ENCODE data around the gene DAD1. TPM values are rescaled to one million over a fixed set of nuclear protein-coding genes. Genes with fewer than 3 reads are reported as not detected.

DAD1 gene
- total RNA-seq, 2 experiments from 2014 or later, result 197 to 208 TPM

GRCh38 chr14:22534547-22534946 is 54.5 kb downstream of the DAD1 start:
- Mint-ChIP-seq H3K27ac (peak overlapping the region; percentile 95), H3K4me1 (peaks cover 86% of the 10 kb centered on the region), H3K4me3 (peak overlapping the region; percentile 82), H3K9me3 (no peaks in the 10 kb centered on the region), H3K27me3 (no peaks in the 10 kb centered on the region), H3K36me3 (peaks cover 92% of the 10 kb centered on the region)
- no peak for DNase-seq

- H3K27ac Mint-ChIP-seq, result peak overlapping the region; percentile 95
- peaks cover 84% of the 10 kb centered on the region for H3K4me1 Mint-ChIP-seq
- no peaks in the 10 kb centered on the region for H3K27me3 Mint-ChIP-seq
- no peak for DNase-seq
- H3K4me3 Mint-ChIP-seq, result peak overlapping the region; percentile 82
- H3K36me3 Mint-ChIP-seq, result peaks cover 92% of the 10 kb centered on the region
- no peaks in the 10 kb centered on the region for H3K9me3 Mint-ChIP-seq
These were observed 55.2 kb downstream of the DAD1 start for GRCh38 chr14:22533739-22534359.

- Mint-ChIP-seq H3K27me3 (no peaks in the 10 kb centered on the region), H3K36me3 (peaks cover 92% of the 10 kb centered on the region), H3K9me3 (no peaks in the 10 kb centered on the region), H3K4me1 (peaks cover 86% of the 10 kb centered on the region), H3K4me3 (peak overlapping the region; percentile 82), H3K27ac (peak overlapping the region; percentile 95)
- no peak for DNase-seq
These were observed 55.8 kb downstream of the DAD1 start for GRCh38 chr14:22533057-22533704.

GRCh38 chr14:22532345-22533056 is 56.5 kb downstream of the DAD1 start:
- no peak for DNase-seq
- no peaks in the 10 kb centered on the region for H3K9me3 Mint-ChIP-seq
- H3K27me3 Mint-ChIP-seq, result no peaks in the 10 kb centered on the region
- peak overlapping the region; percentile 95 for H3K27ac Mint-ChIP-seq
- H3K4me3 Mint-ChIP-seq, result peak overlapping the region; percentile 82
- peaks cover 82% of the 10 kb centered on the region for H3K4me1 Mint-ChIP-seq
- H3K36me3 Mint-ChIP-seq, result peaks cover 91% of the 10 kb centered on the region

- Mint-ChIP-seq H3K27me3 (no peaks in the 10 kb centered on the region), H3K9me3 (no peaks in the 10 kb centered on the region), H3K36me3 (peaks cover 91% of the 10 kb centered on the region), H3K4me1 (peaks cover 82% of the 10 kb centered on the region), H3K27ac (peak overlapping the region; percentile 95), H3K4me3 (peak overlapping the region; percentile 82)
- peak; percentile 45 for DNase-seq
These were observed 57.3 kb downstream of the DAD1 start for GRCh38 chr14:22531451-22532344.

- H3K4me3 Mint-ChIP-seq, result peak overlapping the region; percentile 91
- H3K36me3 Mint-ChIP-seq, result peaks cover 93% of the 10 kb centered on the region
- no peaks in the 10 kb centered on the region for H3K27me3 Mint-ChIP-seq
- no peak for DNase-seq
- H3K4me1 Mint-ChIP-seq, result peaks cover 80% of the 10 kb centered on the region
- no peaks in the 10 kb centered on the region for H3K9me3 Mint-ChIP-seq
- H3K27ac Mint-ChIP-seq, result peak overlapping the region; percentile 97
These were observed 58.9 kb downstream of the DAD1 start for GRCh38 chr14:22530127-22530526.

GRCh38 chr14:22526744-22527143 is 62.3 kb downstream of the DAD1 start:
- Mint-ChIP-seq H3K36me3 (peaks cover 92% of the 10 kb centered on the region), H3K4me1 (peaks cover 79% of the 10 kb centered on the region), H3K9me3 (no peaks in the 10 kb centered on the region), H3K4me3 (peak overlapping the region; percentile 91), H3K27ac (peak overlapping the region; percentile 97), H3K27me3 (no peaks in the 10 kb centered on the region)
- no peak for DNase-seq

GRCh38 chr14:22526218-22526617 is 62.8 kb downstream of the DAD1 start:
- Mint-ChIP-seq H3K4me3 (peak overlapping the region; percentile 91), H3K36me3 (peaks cover 92% of the 10 kb centered on the region), H3K27me3 (no peaks in the 10 kb centered on the region), H3K27ac (peak overlapping the region; percentile 97), H3K9me3 (no peaks in the 10 kb centered on the region), H3K4me1 (peaks cover 77% of the 10 kb centered on the region)
- no peak for DNase-seq

- DNase-seq, result no peak
- Mint-ChIP-seq H3K4me1 (peaks cover 80% of the 10 kb centered on the region), H3K36me3 (peaks cover 95% of the 10 kb centered on the region), H3K4me3 (peak overlapping the region; percentile 91), H3K27ac (peak overlapping the region; percentile 97), H3K27me3 (no peaks in the 10 kb centered on the region), H3K9me3 (no peaks in the 10 kb centered on the region)
These were observed 64.3 kb downstream of the DAD1 start for GRCh38 chr14:22524784-22525161.

- Mint-ChIP-seq H3K4me1 (peaks cover 82% of the 10 kb centered on the region), H3K27me3 (no peaks in the 10 kb centered on the region), H3K36me3 (peaks cover 95% of the 10 kb centered on the region), H3K27ac (peak overlapping the region; percentile 97), H3K4me3 (peak overlapping the region; percentile 91), H3K9me3 (no peaks in the 10 kb centered on the region)
- no peak for DNase-seq
These were observed 64.8 kb downstream of the DAD1 start for GRCh38 chr14:22524115-22524783.

GRCh38 chr14:22523283-22523682 is 65.7 kb downstream of the DAD1 start:
- Mint-ChIP-seq H3K27me3 (no peaks in the 10 kb centered on the region), H3K36me3 (peaks cover 93% of the 10 kb centered on the region), H3K4me3 (peak overlapping the region; percentile 91), H3K9me3 (no peaks in the 10 kb centered on the region), H3K27ac (peak overlapping the region; percentile 97), H3K4me1 (peaks cover 81% of the 10 kb centered on the region)
- DNase-seq, result no peak

GRCh38 chr14:22522466-22522957 is 66.5 kb downstream of the DAD1 start:
- H3K4me3 Mint-ChIP-seq, result peak overlapping the region; percentile 91
- H3K27ac Mint-ChIP-seq, result peak overlapping the region; percentile 97
- no peak for DNase-seq
- H3K9me3 Mint-ChIP-seq, result no peaks in the 10 kb centered on the region
- H3K27me3 Mint-ChIP-seq, result no peaks in the 10 kb centered on the region
- H3K4me1 Mint-ChIP-seq, result peaks cover 84% of the 10 kb centered on the region
- H3K36me3 Mint-ChIP-seq, result peaks cover 95% of the 10 kb centered on the region

- no peak for DNase-seq
- H3K4me1 Mint-ChIP-seq, result peaks cover 84% of the 10 kb centered on the region
- H3K27ac Mint-ChIP-seq, result peak overlapping the region; percentile 97
- H3K36me3 Mint-ChIP-seq, result peaks cover 95% of the 10 kb centered on the region
- H3K27me3 Mint-ChIP-seq, result no peaks in the 10 kb centered on the region
- H3K9me3 Mint-ChIP-seq, result no peaks in the 10 kb centered on the region
- H3K4me3 Mint-ChIP-seq, result peak overlapping the region; percentile 91
These were observed 67.4 kb downstream of the DAD1 start for GRCh38 chr14:22521449-22522239.
